ENCODE results near the gene OBSCN. TPM values are rescaled to one million over a fixed set of nuclear protein-coding genes. Genes with fewer than 3 reads are reported as not detected.

Gene OBSCN
- total RNA-seq, 1 donor from 2014 or later = 20.6 TPM

GRCh38 chr1:228299901-228300300 is 92.1 kb downstream of the OBSCN start:
- H3K4me3 ChIP-seq (ENCODE audit: low read depth, low read length) = no peak overlapping the region
- DNase-seq (ENCODE audit: low read depth) = no peak
- TF ChIP-seq CTCF (conservative IDR thresholded peaks at IDR 0.05; ENCODE audit: low read depth, low read length) = no peak

DNA sequence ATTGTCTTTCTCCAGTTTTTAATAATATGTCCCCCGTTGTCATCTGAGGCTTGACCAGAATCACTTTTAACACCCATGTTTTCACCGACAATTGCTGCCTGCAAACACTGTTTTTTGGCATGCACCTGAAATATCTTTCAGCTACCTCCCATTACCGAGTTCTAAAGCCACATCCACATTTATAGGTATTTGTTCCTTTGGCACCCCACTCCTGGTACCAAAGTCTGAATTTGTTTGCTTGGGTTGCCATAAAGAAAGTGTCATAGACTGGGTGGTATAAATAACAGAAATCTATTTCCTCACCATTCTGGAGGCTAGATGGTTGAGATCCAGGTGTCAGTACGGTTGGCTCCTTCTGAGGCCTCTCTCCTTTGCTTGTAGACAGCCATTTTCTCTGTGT is 94.2 kb downstream of the OBSCN start:
- no peak overlapping the region for H3K4me3 ChIP-seq (ENCODE audit: low read depth, low read length)
- DNase-seq (ENCODE audit: low read depth) = no peak
- no peak for TF ChIP-seq CTCF (conservative IDR thresholded peaks at IDR 0.05; ENCODE audit: low read depth, low read length)

DNA sequence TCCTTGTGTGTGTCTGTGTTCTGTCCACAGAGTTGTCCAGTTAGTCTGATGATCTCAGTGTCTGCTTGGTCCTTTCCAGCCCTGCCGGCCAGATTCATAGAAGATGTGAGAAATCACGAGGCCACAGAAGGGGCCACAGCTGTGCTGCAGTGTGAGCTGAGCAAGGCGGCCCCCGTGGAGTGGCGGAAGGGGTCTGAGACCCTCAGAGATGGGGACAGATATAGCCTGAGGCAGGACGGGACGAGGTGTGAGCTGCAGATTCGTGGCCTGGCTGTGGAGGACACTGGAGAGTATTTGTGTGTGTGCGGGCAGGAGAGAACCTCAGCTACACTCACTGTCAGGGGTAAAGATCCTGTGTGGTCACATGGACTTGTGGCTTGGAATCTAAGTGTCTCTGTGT is 95.8 kb downstream of the OBSCN start:
- DNase-seq (ENCODE audit: low read depth) = no peak
- no peak for TF ChIP-seq CTCF (conservative IDR thresholded peaks at IDR 0.05; ENCODE audit: low read depth, low read length)
- H3K4me3 ChIP-seq (ENCODE audit: low read depth, low read length) = no peak overlapping the region

- no peak for DNase-seq (ENCODE audit: low read depth)
- TF ChIP-seq CTCF (conservative IDR thresholded peaks at IDR 0.05; ENCODE audit: low read depth, low read length) = no peak
- no peak overlapping the region for H3K4me3 ChIP-seq (ENCODE audit: low read depth, low read length)
Observed at GRCh38 chr1:228304225-228304624, 96.4 kb downstream of the OBSCN start.

DNA sequence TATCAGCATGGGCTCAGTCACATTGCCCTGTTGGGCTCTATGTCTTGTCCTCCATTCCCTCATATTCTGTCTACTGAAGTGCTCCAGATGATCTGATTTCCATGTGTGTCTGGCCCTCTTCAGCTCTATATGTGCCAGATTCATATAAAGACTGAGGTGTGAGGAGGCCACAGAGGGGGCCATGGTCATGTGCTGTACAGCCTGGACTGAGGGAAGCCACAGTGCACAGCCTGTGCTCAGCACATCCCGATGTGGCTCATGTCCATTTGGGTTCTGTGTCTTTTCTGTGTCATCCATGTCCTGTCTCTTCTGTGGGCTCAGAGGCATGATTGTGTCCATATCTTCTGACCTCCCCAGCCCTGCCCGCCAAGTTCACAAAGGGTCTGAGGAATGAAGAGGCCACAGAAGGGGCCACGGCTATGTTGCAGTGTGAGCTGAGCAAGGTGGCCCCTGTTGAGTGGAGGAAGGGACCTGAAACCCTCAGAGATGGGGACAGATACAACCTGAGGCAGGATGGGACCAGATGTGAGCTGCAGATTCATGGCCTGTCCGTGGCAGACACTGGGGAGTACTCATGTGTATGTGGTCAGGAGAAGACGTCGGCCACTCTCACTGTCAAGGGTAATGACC is 97.0 kb downstream of the OBSCN start:
- DNase-seq (ENCODE audit: low read depth) = no peak
- no peak overlapping the region for H3K4me3 ChIP-seq (ENCODE audit: low read depth, low read length)
- TF ChIP-seq CTCF (conservative IDR thresholded peaks at IDR 0.05; ENCODE audit: low read depth, low read length) = no peak

GRCh38 chr1:228305721-228306152 is 97.9 kb downstream of the OBSCN start:
- H3K4me3 ChIP-seq (ENCODE audit: low read depth, low read length) = no peak overlapping the region
- TF ChIP-seq CTCF (conservative IDR thresholded peaks at IDR 0.05; ENCODE audit: low read depth, low read length) = no peak
- no peak for DNase-seq (ENCODE audit: low read depth)

All from epithelial cell of proximal tubule (primary cell).